SU-DHL-6 (cell line): ENCODE results near the gene AGPAT3.

Source experiments
- H2AFZ ChIP-seq: fragments of 200-600 bp; sonication (generic); 2 replicates; pipeline ENCODE4 v1.6.1; 2014; ENCODE audit warnings: low read depth, mild to moderate bottlenecking, moderate library complexity, mixed read lengths, antibody characterized with exemption, low read length; ENCODE audit not compliant: severe bottlenecking
- H3F3A ChIP-seq: fragments of 200-600 bp; shearing (Covaris generic); 2 replicates; pipeline ENCODE4 v1.6.0; 2016; ENCODE audit warnings: antibody characterized with exemption, mild to moderate bottlenecking; ENCODE audit not compliant: insufficient read depth
- H3K27ac ChIP-seq: fragments of 200-600 bp; sonication (generic); 2 replicates; pipeline ENCODE4 v1.5.1; 2016; ENCODE audit warnings: low read depth, mild to moderate bottlenecking, low read length, moderate library complexity, mixed read lengths
- H3K27me3 ChIP-seq: fragments of 200-600 bp; sonication (generic), shearing (Covaris generic); 2 replicates; pipeline ENCODE4 v1.6.0; 2014; ENCODE audit warnings: mild to moderate bottlenecking, low read length
- H3K36me3 ChIP-seq: fragments of 200-600 bp; sonication (generic); 2 replicates; pipeline ENCODE4 v1.6.1; 2014; ENCODE audit warnings: mild to moderate bottlenecking, low read length, mixed read lengths
- H3K4me2 ChIP-seq: fragments of 300-600, 200-600 bp; shearing (Covaris generic), sonication (generic); 2 replicates; pipeline ENCODE4 v1.6.0; 2014; ENCODE audit warnings: low read length, low read depth, mild to moderate bottlenecking; ENCODE audit not compliant: poor library complexity, severe bottlenecking
- H3K4me3 ChIP-seq: fragments of 200-600 bp; sonication (generic); 2 replicates; pipeline ENCODE4 v1.5.1; 2014; ENCODE audit warnings: antibody characterized with exemption, low read length, mild to moderate bottlenecking, mixed read lengths; ENCODE audit not compliant: insufficient read depth, poor library complexity, severe bottlenecking
- H3K79me2 ChIP-seq: fragments of 200-600 bp; sonication (generic); 2 replicates; pipeline ENCODE4 v1.6.1; 2014; ENCODE audit warnings: mild to moderate bottlenecking, low read length, moderate library complexity; ENCODE audit not compliant: insufficient read depth
- H3K9ac ChIP-seq: fragments of 200-600 bp; sonication (generic); 2 replicates; pipeline ENCODE4 v1.7.0; 2014; ENCODE audit warnings: mild to moderate bottlenecking, low read length
- H3K9me2 ChIP-seq: fragments of 200-600 bp; sonication (generic); replicated peaks from 2 replicates; pipeline ENCODE4 v1.6.1; 2014; ENCODE audit warnings: low read length; ENCODE audit not compliant: insufficient read depth
- H3K9me3 ChIP-seq: fragments of 200-600 bp; sonication (generic); 2 replicates; pipeline ENCODE4 v1.6.1; 2014; ENCODE audit warnings: low read length, mixed read lengths; ENCODE audit not compliant: insufficient read depth
- H4K20me1 ChIP-seq: fragments of 200-600 bp; sonication (generic); 2 replicates; pipeline ENCODE4 v1.6.1; 2014; ENCODE audit warnings: low read depth, mild to moderate bottlenecking, antibody characterized with exemption, low read length, moderate library complexity, mixed read lengths
- CTCF ChIP-seq: fragments of 200-600 bp; sonication (generic); IDR thresholded peaks from one replicate; pipeline ENCODE4 v1.5.1; 2017; ENCODE audit warnings: antibody characterized with exemption, mild to moderate bottlenecking, low read length, moderate library complexity; ENCODE audit not compliant: insufficient read depth, poor library complexity, severe bottlenecking
- EZH2phosphoT487 ChIP-seq: fragments of 200-600 bp; sonication (generic), shearing (Covaris generic); conservative IDR thresholded peaks from 2 replicates; pipeline ENCODE4 v1.6.1; 2018; ENCODE audit warnings: mild to moderate bottlenecking, antibody characterized with exemption, low read length, moderate library complexity, mixed read lengths

The AGPAT3 gene

GRCh38 chr21:43899307-43900077 lies 34.5 kb downstream of the AGPAT3 start:
- Histone ChIP-seq H3K27me3 (no peaks in the 10 kb centered on the region; the same call in 1 of the 2 replicates), H3K9ac (no peak overlapping the region), H4K20me1 (no peaks in the 10 kb centered on the region), H3K9me3 (no peaks in the 10 kb centered on the region), H2AFZ (no peak overlapping the region), H3K27ac (no peak overlapping the region), H3K36me3 (no peaks in the 10 kb centered on the region), H3K4me3 (no peak overlapping the region), H3K9me2 (no peaks in the 10 kb centered on the region), H3K79me2 (no peaks in the 10 kb centered on the region), H3F3A (no peaks in the 10 kb centered on the region), H3K4me2 (no peak overlapping the region)
- TF ChIP-seq CTCF (no peak), EZH2phosphoT487 (no peak)

DNA sequence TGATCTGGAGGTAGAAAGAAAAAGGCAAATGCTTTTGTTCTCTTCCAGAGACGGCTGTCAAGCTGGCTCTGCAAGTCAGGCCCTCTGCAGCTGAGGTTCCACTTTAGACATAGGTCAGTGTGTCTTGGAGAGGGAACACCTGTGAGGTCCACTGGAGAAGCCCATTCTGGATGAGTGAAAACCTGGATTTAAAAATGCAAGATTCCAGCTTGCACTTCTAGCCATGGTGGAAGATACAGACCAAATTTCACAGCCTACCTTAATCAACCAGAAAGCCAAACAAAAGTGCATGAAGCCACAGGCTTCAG lies 35.0 kb downstream of the AGPAT3 start:
- no peaks in the 10 kb centered on the region for H3K9me3 ChIP-seq
- H3F3A ChIP-seq: no peaks in the 10 kb centered on the region
- H3K9me2 ChIP-seq: no peaks in the 10 kb centered on the region
- no peak overlapping the region for H2AFZ ChIP-seq
- no peaks in the 10 kb centered on the region for H3K36me3 ChIP-seq
- H3K4me2 ChIP-seq: no peak overlapping the region
- H3K4me3 ChIP-seq: no peak overlapping the region
- H3K79me2 ChIP-seq: no peaks in the 10 kb centered on the region
- H4K20me1 ChIP-seq: no peaks in the 10 kb centered on the region
- no peak for TF ChIP-seq CTCF
- H3K27ac ChIP-seq: no peak overlapping the region
- H3K9ac ChIP-seq: no peak overlapping the region
- no peaks in the 10 kb centered on the region; the same call in 1 of the 2 replicates for H3K27me3 ChIP-seq

DNA sequence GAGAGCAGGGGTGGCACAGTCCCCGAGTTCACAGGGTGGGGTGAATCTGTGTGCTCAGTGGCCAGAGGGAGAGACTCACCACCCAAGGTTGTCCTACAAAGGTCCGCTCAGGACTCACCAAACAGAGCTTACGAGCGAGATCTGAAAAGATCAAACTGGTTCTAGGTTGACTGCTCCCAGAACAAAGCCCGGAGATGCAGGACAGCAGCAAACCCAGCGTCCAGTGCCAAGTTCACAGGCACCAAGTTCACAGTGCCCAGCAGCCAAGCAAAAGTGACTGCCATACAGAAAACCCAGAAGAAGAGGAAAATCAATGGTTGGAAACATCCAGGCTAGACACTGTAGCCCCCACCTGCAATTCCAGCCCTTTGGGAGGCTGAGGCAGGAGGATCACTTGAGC lies 35.7 kb downstream of the AGPAT3 start:
- no peaks in the 10 kb centered on the region for H4K20me1 ChIP-seq
- H3K27ac ChIP-seq: no peak overlapping the region
- H3F3A ChIP-seq: no peaks in the 10 kb centered on the region

More for the DNA sequence above, 35.7 kb downstream of the AGPAT3 start:
- no peak overlapping the region for H3K4me3 ChIP-seq
- H3K4me2 ChIP-seq: no peak overlapping the region
- H3K79me2 ChIP-seq: no peaks in the 10 kb centered on the region
- TF ChIP-seq EZH2phosphoT487: no peak
- no peak for TF ChIP-seq CTCF
- H3K9me2 ChIP-seq: no peaks in the 10 kb centered on the region
- no peak overlapping the region for H3K9ac ChIP-seq
- H3K9me3 ChIP-seq: no peaks in the 10 kb centered on the region
- no peaks in the 10 kb centered on the region for H3K36me3 ChIP-seq
- H2AFZ ChIP-seq: no peak overlapping the region
- no peaks in the 10 kb centered on the region; the same call in 1 of the 2 replicates for H3K27me3 ChIP-seq
